HS-27A (cell line): Measurements from ENCODE around the gene THBS1.
A peak's percentile ranks its signal among the peaks of the same experiment; 100 is the strongest.

Source experiments
- DNase-seq: peaks from one replicate; pipeline ENCODE4 v3.0.0-alpha.2; 2012; ENCODE audit warnings: low read depth, missing footprints

Gene THBS1

DNA sequence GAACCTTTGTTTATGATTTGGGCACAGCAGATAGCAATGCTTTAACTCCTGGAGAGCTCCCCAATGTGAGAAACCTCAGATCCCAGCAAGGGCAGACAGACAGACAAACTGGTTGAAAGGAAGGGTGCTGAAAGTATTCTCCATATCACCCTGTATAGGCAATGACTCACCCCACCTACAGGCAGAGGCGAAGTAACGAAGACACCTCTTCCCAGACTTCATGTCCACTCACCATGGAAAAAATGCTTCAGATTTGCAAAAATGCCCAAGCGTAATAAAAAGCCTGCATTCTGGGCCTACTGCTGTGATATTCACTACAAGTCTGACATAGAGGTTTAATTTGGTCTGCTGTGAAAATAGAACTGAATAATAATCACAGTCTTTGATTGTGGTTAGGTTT is 50.5 kb downstream of the THBS1 start:
- no peak for DNase-seq

- no peak for DNase-seq
These were observed 57.2 kb downstream of the THBS1 start for GRCh38 chr15:39638041-39638440.

GRCh38 chr15:39639037-39639436 is 58.2 kb downstream of the THBS1 start:
- no peak for DNase-seq

- DNase-seq, result no peak
These were observed 59.8 kb downstream of the THBS1 start for GRCh38 chr15:39640665-39641064.

GRCh38 chr15:39641191-39641889 is 60.5 kb downstream of the THBS1 start:
- peak; percentile 20 for DNase-seq

DNA sequence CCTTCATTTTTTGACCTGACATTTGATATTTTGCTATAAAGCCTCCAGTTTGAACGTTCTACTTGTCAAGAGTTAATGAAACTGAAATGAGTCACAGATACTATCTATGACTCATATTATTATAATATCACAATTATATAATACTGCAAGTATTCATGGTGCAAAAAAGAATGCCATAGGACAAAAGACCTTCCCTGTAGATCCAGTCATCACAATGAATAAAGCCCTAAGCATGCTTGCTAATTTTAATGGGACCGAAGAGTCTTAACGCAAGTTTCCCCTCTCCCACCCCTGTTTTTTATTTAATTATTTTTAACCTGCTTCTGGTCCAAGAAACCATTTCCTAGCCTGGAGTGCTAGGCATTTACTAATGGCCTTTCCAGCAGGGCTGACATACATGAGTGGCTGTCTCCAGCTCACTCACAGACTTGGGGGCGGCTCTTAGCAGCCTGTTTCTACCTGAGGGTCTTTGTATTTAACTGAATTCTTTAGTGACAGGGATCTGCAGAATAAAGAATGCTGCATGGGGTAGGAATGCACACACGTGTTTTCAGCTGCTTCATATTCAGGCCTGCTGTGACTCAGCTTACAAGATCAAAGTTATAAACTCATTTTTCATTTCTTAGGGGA is 61.2 kb downstream of the THBS1 start:
- peak; percentile 72 for DNase-seq

DNA sequence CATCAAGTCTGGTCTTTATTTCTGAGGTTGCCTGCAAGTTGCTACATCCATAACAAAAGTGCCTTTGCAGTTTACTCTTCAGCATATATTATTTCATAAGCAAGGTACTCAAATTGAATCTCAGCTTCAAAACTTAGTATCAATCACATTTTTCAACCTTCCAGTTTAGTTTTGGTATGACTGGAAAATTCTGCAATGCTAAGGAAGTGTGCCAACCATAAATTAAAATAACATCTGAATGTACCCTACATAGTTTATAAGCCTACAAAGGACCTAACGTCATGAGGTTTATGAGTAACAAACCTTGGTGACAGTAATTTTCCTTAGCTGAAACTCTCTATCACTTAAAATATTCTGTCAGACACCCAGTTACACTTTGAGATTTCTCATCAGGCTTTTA is 62.8 kb downstream of the THBS1 start:
- DNase-seq, result no peak

- no peak for DNase-seq
These were observed 63.3 kb downstream of the THBS1 start for GRCh38 chr15:39644136-39644535.

DNA sequence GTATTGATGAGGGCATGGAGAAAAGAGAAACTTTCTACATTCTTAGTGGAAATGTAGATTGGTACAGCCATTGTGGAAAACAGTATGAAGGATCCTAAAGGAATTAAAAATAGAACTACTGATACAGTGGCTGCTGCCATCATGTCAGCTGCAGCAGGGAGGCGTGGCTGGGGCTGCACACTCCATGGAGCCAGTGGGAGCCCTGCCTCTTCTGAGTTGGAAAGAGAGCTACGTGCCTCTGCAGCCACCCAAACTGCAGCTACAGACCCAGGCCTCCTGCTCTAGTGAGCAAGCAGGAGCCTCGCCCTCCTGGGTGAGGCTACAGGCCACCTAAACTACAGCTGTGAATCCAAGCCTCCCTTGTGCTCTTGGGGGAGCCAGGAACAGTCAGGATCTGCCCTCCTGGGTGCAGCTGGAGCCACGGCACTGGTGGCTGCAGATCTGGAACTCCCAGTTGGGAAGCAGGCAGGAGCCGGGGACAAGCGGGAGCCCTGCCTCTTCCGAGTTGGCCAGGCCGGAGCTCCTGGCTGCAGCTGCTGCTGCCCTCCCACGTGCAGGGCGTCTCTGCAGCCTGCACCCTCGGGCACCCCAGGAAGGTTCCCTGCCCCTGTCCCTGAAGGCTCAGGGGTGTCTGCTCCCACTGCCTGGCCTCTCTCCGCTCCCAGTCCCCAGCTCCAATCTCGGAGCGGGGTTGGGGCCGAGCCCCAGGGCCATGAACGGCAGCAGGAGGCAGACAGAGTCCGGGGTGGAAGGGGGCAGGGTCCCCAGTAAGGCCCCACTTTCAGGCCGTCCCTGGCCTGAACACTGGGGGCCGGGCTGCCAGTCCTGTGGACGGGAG is 64.5 kb downstream of the THBS1 start:
- DNase-seq, result no peak

DNA sequence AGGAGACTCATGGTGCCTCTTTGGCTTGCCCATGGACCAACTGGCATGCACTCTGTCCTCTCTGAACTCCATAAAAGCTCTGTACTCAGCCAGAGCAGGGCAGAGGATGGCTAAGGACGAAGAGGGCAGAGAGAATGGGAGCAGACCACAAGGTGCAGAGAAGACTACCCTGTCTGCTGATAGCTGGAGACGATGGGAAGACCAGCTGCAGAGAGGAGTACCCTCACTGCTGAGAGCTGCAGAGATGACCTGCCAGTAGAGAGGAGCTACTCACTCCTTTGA is 65.0 kb downstream of the THBS1 start:
- DNase-seq, result no peak

DNA sequence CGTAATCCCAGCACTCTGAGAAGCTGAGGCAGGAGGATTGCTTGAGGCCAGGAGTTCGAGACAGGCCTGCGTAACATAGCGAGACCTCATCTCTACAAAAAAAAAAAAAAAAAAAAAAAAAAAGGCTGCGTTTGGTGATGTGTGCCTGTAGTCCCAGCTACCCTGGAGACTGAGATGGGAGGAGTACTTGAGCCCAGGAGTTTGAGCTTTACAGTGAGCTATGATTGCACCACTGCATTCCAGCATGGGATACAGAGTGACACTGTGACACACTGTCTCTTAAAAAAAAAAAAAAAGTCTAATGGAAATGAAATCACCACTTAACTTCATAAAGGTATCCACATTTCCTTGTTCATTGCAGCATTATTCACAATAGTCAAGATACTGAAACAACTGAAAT is 65.5 kb downstream of the THBS1 start:
- no peak for DNase-seq
